ENCODE results near the gene SPATS2. TPM values are rescaled to one million over a fixed set of nuclear protein-coding genes. Genes with fewer than 3 reads are reported as not detected.

The SPATS2 gene
- total and polyA plus RNA-seq, 7 donors: 6.9 to 32.1 (median 11.7) TPM

DNA sequence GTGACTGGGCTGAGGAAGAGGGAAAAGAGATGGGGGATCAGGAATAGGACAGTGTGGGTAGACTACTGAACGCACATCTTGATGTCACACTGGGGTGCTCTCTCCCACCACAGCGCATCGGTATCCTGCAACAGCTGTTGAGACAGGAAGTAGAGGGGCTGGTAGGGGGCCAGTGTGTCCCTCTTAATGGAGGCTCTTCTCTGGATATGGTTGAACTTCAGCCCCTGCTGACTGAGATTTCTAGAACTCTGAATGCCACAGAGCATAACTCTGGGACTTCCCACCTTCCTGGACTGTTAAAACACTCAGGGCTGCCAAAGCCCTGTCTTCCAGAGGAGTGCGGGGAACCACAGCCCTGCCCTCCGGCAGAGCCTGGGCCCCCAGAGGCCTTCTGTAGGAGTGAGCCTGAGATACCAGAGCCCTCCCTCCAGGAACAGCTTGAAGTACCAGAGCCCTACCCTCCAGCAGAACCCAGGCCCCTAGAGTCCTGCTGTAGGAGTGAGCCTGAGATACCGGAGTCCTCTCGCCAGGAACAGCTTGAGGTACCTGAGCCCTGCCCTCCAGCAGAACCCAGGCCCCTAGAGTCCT lies 37.1 kb upstream of the SPATS2 start:
- Histone ChIP-seq H3K27me3 (peaks cover 13 to 50% (median 27%) of the 10 kb centered on the region in 3 donors), H3K4me1 (peaks cover 0 to 19% (median 11%) of the 10 kb centered on the region in 4 donors), H3K9me3 (no peaks in the 10 kb centered on the region), H3K36me3 (no peaks in the 10 kb centered on the region), H3K4me3 (no peak overlapping the region), H3K27ac (no peak overlapping the region)
- 97 to 98% methylated on average over 7 of the region's 7 CpGs for WGBS, 2 donors
- no peak for TF ChIP-seq POLR2AphosphoS5 (IDR thresholded peaks at IDR 0.05)
- TF ChIP-seq, protein P1, sequence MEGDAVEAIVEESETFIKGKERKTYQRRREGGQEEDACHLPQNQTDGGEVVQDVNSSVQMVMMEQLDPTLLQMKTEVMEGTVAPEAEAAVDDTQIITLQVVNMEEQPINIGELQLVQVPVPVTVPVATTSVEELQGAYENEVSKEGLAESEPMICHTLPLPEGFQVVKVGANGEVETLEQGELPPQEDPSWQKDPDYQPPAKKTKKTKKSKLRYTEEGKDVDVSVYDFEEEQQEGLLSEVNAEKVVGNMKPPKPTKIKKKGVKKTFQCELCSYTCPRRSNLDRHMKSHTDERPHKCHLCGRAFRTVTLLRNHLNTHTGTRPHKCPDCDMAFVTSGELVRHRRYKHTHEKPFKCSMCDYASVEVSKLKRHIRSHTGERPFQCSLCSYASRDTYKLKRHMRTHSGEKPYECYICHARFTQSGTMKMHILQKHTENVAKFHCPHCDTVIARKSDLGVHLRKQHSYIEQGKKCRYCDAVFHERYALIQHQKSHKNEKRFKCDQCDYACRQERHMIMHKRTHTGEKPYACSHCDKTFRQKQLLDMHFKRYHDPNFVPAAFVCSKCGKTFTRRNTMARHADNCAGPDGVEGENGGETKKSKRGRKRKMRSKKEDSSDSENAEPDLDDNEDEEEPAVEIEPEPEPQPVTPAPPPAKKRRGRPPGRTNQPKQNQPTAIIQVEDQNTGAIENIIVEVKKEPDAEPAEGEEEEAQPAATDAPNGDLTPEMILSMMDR (IDR thresholded peaks at IDR 0.05): no peak
- TF ChIP-seq EP300 (IDR thresholded peaks at IDR 0.05): no peak
- TF ChIP-seq POLR2A (IDR thresholded peaks at IDR 0.05): no peak
- intact Hi-C loops (cut with DNase I): no loop called here
- peak; percentile 30 for DNase-seq

DNA sequence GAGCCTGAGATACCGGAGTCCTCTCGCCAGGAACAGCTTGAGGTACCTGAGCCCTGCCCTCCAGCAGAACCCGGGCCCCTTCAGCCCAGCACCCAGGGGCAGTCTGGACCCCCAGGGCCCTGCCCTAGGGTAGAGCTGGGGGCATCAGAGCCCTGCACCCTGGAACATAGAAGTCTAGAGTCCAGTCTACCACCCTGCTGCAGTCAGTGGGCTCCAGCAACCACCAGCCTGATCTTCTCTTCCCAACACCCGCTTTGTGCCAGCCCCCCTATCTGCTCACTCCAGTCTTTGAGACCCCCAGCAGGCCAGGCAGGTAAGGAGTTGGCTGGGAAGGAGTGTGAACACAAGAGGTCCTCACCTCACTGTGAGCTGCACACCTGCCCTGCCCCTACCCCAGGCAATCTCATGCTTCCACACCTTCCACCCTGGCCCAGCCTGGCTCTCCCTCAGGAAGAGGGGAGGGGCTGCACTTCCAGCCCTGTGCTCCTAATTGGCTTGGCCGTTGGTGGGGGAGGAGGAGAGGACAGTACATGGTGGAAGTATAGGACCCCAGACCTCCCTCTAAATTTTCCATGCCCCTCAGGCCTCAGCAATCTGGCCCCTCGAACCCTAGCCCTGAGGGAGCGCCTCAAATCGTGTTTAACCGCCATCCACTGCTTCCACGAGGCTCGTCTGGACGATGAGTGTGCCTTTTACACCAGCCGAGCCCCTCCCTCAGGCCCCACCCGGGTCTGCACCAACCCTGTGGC lies 36.5 kb upstream of the SPATS2 start:
- WGBS, 2 donors: 60 to 79% methylated on average over 14 of the region's 14 CpGs
- no peaks in the 10 kb centered on the region for H3K9me3 ChIP-seq
- peaks cover 18 to 57% (median 33%) of the 10 kb centered on the region in 3 donors for H3K27me3 ChIP-seq
- TF ChIP-seq, protein P1 (IDR thresholded peaks at IDR 0.05): no peak
- TF ChIP-seq EP300 (IDR thresholded peaks at IDR 0.05) (no peak), POLR2AphosphoS5 (IDR thresholded peaks at IDR 0.05) (no peak), POLR2A (IDR thresholded peaks at IDR 0.05) (no peak)
- no peaks in the 10 kb centered on the region for H3K36me3 ChIP-seq
- H3K4me1 ChIP-seq: peaks cover 0 to 19% (median 11%) of the 10 kb centered on the region in 4 donors
- no peak overlapping the region for H3K27ac ChIP-seq
- intact Hi-C loops (cut with DNase I): no loop called here
- no peak overlapping the region for H3K4me3 ChIP-seq
- DNase-seq: peak; percentile 56

DNA sequence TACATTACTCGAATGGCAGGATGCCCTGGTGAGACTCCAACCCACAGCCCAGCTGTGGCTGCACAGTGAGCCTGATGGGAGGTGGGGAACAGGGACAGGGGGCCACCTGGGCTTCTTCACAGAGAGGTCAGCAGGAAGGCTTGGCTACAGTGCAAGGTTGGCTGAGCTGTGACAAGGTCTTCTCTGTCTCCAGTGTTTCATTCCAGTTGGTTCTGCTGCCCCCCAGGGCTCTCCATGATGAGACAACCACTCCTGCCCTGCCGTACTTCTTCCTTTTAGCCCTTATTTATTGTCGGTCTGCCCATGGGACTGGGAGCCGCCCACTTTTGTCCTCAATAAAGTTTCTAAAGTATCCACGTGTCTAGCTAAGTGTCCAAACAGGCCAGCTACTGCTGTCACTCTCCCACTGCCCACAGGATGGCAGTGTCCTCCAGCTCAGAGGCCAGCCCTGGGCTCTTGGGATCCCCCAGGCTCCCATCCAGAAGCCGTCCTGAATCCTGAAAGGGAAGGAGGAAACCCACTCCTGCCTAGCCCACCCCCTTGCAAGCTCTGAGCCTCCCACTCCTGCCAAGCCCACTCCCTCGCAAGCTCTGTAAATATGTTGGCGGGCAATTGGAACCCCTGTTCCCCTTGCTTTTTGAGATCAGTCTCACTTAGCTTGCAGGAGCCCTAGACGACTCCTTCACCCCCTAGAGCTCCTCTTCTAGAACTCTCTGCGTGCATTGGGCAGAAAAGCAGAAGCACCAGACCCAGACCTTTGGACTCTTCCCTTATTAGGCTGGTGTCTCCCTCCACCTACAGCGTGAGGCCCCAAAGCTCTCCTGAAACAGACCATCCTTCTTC lies 35.7 kb upstream of the SPATS2 start:
- intact Hi-C loops (cut with DNase I): no loop called here
- peaks cover 26 to 65% (median 41%) of the 10 kb centered on the region in 3 donors for H3K27me3 ChIP-seq

DNA sequence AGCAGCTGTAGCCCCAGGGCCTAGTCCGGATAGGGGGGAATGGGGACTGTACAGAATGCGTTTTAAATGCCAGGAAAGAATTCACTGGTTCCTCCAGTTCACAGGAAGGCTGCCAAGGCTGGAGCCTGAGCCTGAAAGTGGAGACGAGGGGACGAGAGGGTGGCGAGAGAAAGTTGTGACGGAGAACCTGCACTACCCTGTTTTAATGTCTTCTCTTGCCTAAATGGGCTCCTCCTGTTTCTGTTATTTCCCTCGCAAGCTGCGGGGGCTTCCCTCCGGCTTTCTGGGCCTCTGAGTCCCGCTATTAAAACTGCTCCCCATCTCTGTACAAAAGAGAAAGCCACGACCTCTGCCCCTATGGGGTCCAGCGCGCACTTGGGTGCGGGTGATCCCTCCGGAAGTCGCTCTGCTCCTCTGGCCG lies 34.8 kb upstream of the SPATS2 start:
- TF ChIP-seq POLR2AphosphoS5 (IDR thresholded peaks at IDR 0.05): no peak
- TF ChIP-seq EP300 (IDR thresholded peaks at IDR 0.05): no peak
- TF ChIP-seq, protein P1 (IDR thresholded peaks at IDR 0.05): no peak
- TF ChIP-seq POLR2A (IDR thresholded peaks at IDR 0.05): no peak
- 81 to 84% methylated on average over 17 of the region's 17 CpGs for WGBS, 2 donors
- H3K27ac ChIP-seq: no peak overlapping the region
- peaks cover 29 to 73% (median 50%) of the 10 kb centered on the region in 3 donors for H3K27me3 ChIP-seq
- H3K36me3 ChIP-seq: no peaks in the 10 kb centered on the region
- intact Hi-C loops (cut with DNase I): no loop called here
- peak; percentile 33 for DNase-seq
- H3K9me3 ChIP-seq: no peaks in the 10 kb centered on the region
- H3K4me1 ChIP-seq: peaks cover 0 to 33% (median 22%) of the 10 kb centered on the region in 4 donors
- no peak overlapping the region for H3K4me3 ChIP-seq

More for the DNA sequence above, 35.7 kb upstream of the SPATS2 start:
- Histone ChIP-seq H3K36me3 (no peaks in the 10 kb centered on the region), H3K9me3 (no peaks in the 10 kb centered on the region), H3K4me3 (no peak overlapping the region), H3K27ac (no peak overlapping the region), H3K4me1 (peaks cover 0 to 26% (median 14%) of the 10 kb centered on the region in 4 donors)
- WGBS, 2 donors: 29 to 58% methylated on average over 11 of the region's 11 CpGs
- peak; percentile 81 for DNase-seq
- TF ChIP-seq, protein P1 (IDR thresholded peaks at IDR 0.05): peak; percentile 50 to 74 (median 69)
- TF ChIP-seq POLR2A (IDR thresholded peaks at IDR 0.05): no peak

Measured in sigmoid colon (tissue), 7 donors.